BJ (cell line): ENCODE measurements around the gene KCNK6. TPM values are rescaled to one million over a fixed set of nuclear protein-coding genes. Genes with fewer than 3 reads are reported as not detected.
"Not testable (repeated sequence)": the region's sequence is repeated elsewhere in the genome, so short reads cannot be mapped to it uniquely, and the experiment has no call there.

Source experiments
- CTCF ChIA-PET: fragments of 350-600 bp; formaldehyde crosslinking; extraction: SDS; loops from one replicate; lab custom pipeline; 2021; ENCODE audit warnings: antibody characterized with exemption, inconsistent platforms; lab: Yijun Ruan, JAX
- POLR2A ChIA-PET: fragments of 300-600 bp; sonication (Branson Sonifier 250); formaldehyde crosslinking; extraction: SDS; loops from one replicate; lab custom pipeline; 2021; ENCODE audit warnings: antibody characterized with exemption; lab: Charles Lee
- DNase-seq: peaks from one replicate; pipeline ENCODE4 v3.0.0-alpha.2; 2011; ENCODE audit warnings: low read depth
- H3K27me3 ChIP-seq: 2 replicates; pipeline ENCODE4 v1.6.0; 2011; ENCODE audit warnings: low read length; ENCODE audit not compliant: control insufficient read depth, insufficient read depth
- H3K36me3 ChIP-seq: 2 replicates; pipeline ENCODE4 v1.5.1; 2011; ENCODE audit warnings: low read length; ENCODE audit not compliant: control insufficient read depth, insufficient read depth
- H3K4me3 ChIP-seq: 2 replicates; pipeline ENCODE4 v1.5.1; 2011; ENCODE audit warnings: low read depth, mild to moderate bottlenecking, control low read depth, low read length
- polyA plus RNA-seq: library from polyadenylated mRNA; depleted of rRNA; stranded (reverse); fragments of >200 nt; gene quantifications from 2 replicates; pipeline ENCODE4 v1.2.3, GENCODE V29; 2011
- TF ChIP-seq, protein P1 (sequence below): IDR thresholded peaks from 2 replicates; pipeline ENCODE4 v1.5.1; 2011; ENCODE audit warnings: low read depth, mild to moderate bottlenecking, control low read depth, inconsistent platforms, low read length, moderate library complexity; ENCODE audit not compliant: insufficient read depth

The KCNK6 gene
- polyA plus RNA-seq, 1 experiment: 16.5 TPM

GRCh38 chr19:38337360-38337653 lies 17.7 kb downstream of the KCNK6 start:
- TF ChIP-seq, protein P1, sequence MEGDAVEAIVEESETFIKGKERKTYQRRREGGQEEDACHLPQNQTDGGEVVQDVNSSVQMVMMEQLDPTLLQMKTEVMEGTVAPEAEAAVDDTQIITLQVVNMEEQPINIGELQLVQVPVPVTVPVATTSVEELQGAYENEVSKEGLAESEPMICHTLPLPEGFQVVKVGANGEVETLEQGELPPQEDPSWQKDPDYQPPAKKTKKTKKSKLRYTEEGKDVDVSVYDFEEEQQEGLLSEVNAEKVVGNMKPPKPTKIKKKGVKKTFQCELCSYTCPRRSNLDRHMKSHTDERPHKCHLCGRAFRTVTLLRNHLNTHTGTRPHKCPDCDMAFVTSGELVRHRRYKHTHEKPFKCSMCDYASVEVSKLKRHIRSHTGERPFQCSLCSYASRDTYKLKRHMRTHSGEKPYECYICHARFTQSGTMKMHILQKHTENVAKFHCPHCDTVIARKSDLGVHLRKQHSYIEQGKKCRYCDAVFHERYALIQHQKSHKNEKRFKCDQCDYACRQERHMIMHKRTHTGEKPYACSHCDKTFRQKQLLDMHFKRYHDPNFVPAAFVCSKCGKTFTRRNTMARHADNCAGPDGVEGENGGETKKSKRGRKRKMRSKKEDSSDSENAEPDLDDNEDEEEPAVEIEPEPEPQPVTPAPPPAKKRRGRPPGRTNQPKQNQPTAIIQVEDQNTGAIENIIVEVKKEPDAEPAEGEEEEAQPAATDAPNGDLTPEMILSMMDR: no peak
- POLR2A ChIA-PET: no interaction called here
- Histone ChIP-seq H3K4me3 (peak overlapping the region; percentile 76), H3K36me3 (no peaks in the 10 kb centered on the region), H3K27me3 (no peaks in the 10 kb centered on the region)
- no peak for DNase-seq
- CTCF ChIA-PET: interaction anchor here (0.9 kb wide), 1 partner anchor 87 kb away, joined by 3 read pairs; no protein-coding TSS in a partner anchor

GRCh38 chr19:38339011-38339410 lies 19.4 kb downstream of the KCNK6 start:
- CTCF ChIA-PET: interaction anchor here (1.9 to 2.4 kb wide), 2 partner anchors 35 to 105 kb away, joined by 4 to 7 read pairs; partner anchors contain the start of gene PSMD8
- H3K27me3 ChIP-seq, POLR2A ChIA-PET, H3K4me3 ChIP-seq, DNase-seq, H3K36me3 ChIP-seq: not testable (repeated sequence)

GRCh38 chr19:38340927-38341326 lies 21.3 kb downstream of the KCNK6 start:
- Histone ChIP-seq H3K4me3 (no peak overlapping the region), H3K27me3 (no peaks in the 10 kb centered on the region), H3K36me3 (no peaks in the 10 kb centered on the region)
- ChIA-PET CTCF (no interaction called here), POLR2A (no interaction called here)
- TF ChIP-seq, protein P1: no peak
- DNase-seq: no peak

DNA sequence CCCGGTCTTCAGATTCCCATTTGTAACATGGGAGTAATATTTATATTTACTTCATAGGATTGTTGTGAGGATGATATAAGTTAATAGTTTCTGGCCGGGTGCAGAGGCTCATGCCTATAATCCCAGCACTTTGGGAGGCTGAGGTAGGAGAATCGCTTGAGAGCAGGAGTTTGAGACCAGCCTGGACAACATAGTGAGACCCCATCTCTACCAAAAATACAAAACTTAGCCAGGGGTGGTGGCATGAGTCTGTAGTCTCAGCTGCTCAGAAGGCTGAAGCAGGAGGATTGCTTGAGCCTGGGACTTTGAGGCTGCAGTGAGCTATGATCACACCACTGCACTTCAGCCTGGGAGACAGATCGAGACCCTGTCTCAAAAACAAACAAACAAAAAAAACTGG lies 27.2 kb downstream of the KCNK6 start:
- Histone ChIP-seq H3K4me3 (no peak overlapping the region), H3K36me3 (no peaks in the 10 kb centered on the region), H3K27me3 (0 out of 2 replicates have a peak, but pooled peaks cover 1% of the 10 kb centered on the region)
- DNase-seq: no peak
- POLR2A ChIA-PET: no interaction called here
- CTCF ChIA-PET: no interaction called here
- TF ChIP-seq, protein P1: no peak

DNA sequence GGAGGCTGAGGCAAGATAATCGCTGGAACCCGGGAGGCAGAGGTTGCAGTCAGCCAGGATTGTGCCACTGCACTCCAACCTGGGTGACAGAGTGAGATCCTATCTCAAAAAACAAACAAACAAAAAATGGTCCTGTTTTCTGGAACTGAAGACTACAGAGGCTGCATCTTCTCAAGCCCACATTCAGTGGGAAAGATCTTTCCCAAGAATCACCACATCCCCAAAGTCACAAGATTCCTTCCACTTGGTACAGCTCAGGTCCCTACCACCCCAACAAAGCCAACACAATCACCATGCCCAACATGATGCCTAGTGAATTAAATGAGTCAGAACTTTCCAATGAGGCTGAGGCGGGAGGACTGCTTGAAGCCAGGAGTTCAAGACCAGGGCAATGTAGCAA lies 31.2 kb downstream of the KCNK6 start:
- TF ChIP-seq, protein P1: no peak
- no peaks in the 10 kb centered on the region for H3K36me3 ChIP-seq
- ChIA-PET CTCF (interaction anchor here (1.6 kb wide), 1 partner anchor 448 kb away, joined by 4 read pairs; no protein-coding TSS in a partner anchor), POLR2A (no interaction called here)
- H3K27me3 ChIP-seq: 0 out of 2 replicates have a peak, but pooled peaks cover 1% of the 10 kb centered on the region
- no peak for DNase-seq
- no peak overlapping the region for H3K4me3 ChIP-seq

- ChIA-PET CTCF (interaction anchor here (1.6 kb wide), 1 partner anchor 449 kb away, joined by 4 read pairs; no protein-coding TSS in a partner anchor), POLR2A (no interaction called here)
- Histone ChIP-seq H3K36me3 (no peaks in the 10 kb centered on the region), H3K4me3 (no peak overlapping the region), H3K27me3 (peaks cover 4% of the 10 kb centered on the region; the same call in 1 of the 2 replicates)
- no peak for DNase-seq
- TF ChIP-seq, protein P1: no peak
These were observed 32.3 kb downstream of the KCNK6 start for GRCh38 chr19:38351865-38352395.
